ENCODE results near the gene CLSTN2.

- no peak for TF ChIP-seq CTCF (IDR thresholded peaks at IDR 0.05)
- TF ChIP-seq POLR2A (IDR thresholded peaks at IDR 0.05): no peak
These were observed 401.5 kb downstream of the CLSTN2 start for GRCh38 chr3:140336465-140336864.

Data from tibial nerve (tissue), 3 donors.